Measurements from ENCODE around the gene NCCRP1. TPM values are rescaled to one million over a fixed set of nuclear protein-coding genes. Genes with fewer than 3 reads are reported as not detected.

Gene NCCRP1
- total and polyA plus RNA-seq, 2 donors (not counting 3 experiments of a cell fraction or from before 2014, with no cell fraction given): 0.06 TPM; not detected in 1

DNA sequence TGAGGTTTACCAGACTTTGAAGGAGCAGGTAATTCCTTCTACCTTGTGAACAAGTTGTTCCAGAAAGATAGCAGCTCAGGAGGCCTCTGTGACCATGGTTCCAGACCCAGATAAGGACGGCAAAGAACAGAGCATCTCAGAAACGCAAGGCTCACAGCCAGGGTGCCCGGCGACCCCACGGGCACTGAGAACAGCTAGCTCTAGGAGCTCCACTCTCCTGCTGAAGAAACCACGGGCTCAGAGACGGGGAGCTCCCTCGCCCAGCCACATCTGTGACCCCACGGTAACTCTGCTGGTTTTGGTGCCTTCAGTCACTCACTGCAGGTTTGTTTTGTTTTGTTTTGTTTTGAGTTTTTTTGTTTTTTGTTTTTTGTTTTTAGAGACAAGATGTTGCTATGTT is 16.0 kb upstream of the NCCRP1 start:
- Histone ChIP-seq H4K20me1 (replicated peaks; ENCODE audit: control insufficient read depth, extremely low read depth, insufficient read depth, low read length) (no peaks in the 10 kb centered on the region), H3K4me3 (replicated peaks in 1 of 3; ENCODE audit: insufficient read depth in 1 of 3, low read depth in 1 of 3, low read length in 3 of 3) (no peak overlapping the region), H3K27ac (ENCODE audit: insufficient read depth, low read depth, low read length) (no peak overlapping the region), H3K27me3 (ENCODE audit: control insufficient read depth in 2 of 2, insufficient read depth in 2 of 2, low read length in 2 of 2) (no peaks in the 10 kb centered on the region), H3K36me3 (ENCODE audit: control insufficient read depth in 2 of 2, extremely low read depth in 1 of 2, insufficient read depth in 2 of 2, low read length in 2 of 2) (peaks cover 3 to 19% of the 10 kb centered on the region in 2 experiments), H3K4me1 (ENCODE audit: control insufficient read depth, extremely low read depth, insufficient read depth, low read length) (peaks cover 5% of the 10 kb centered on the region), H3K79me2 (ENCODE audit: control insufficient read depth, insufficient read depth, low read length) (no peaks in the 10 kb centered on the region), H3K9me3 (replicated peaks; ENCODE audit: control insufficient read depth, insufficient read depth, low read length) (no peaks in the 10 kb centered on the region), H3K4me2 (ENCODE audit: insufficient read depth, low read length) (no peak overlapping the region), H3K9ac (replicated peaks; ENCODE audit: extremely low read depth, insufficient read depth, low read length) (no peak overlapping the region), H2AFZ (ENCODE audit: low read depth, low read length) (no peak overlapping the region), H3K9me1 (replicated peaks; ENCODE audit: control insufficient read depth, extremely low read depth, insufficient read depth, low read length) (no peaks in the 10 kb centered on the region)
- TF ChIP-seq POLR2A (IDR thresholded peaks at IDR 0.05; ENCODE audit: low read depth, low read length): no peak
- TF ChIP-seq POLR2AphosphoS5 (IDR thresholded peaks at IDR 0.05; ENCODE audit: insufficient read depth, low read depth, low read length): no peak
- no peak for TF ChIP-seq MAX (IDR thresholded peaks at IDR 0.05; ENCODE audit: insufficient read depth, insufficient read length)
- no peak for TF ChIP-seq CTCF (IDR thresholded peaks at IDR 0.05; ENCODE audit: extremely low read depth in 1 of 2, insufficient read depth in 1 of 2, low read depth in 1 of 2, low read length in 2 of 2)
- TF ChIP-seq EZH2 (IDR thresholded peaks at IDR 0.05; ENCODE audit: borderline replicate concordance, low read depth, low read length, severe bottlenecking): no peak
- TF ChIP-seq JUN (IDR thresholded peaks at IDR 0.05; ENCODE audit: borderline replicate concordance, insufficient read depth, insufficient read length, low read depth): no peak
- no TSS peak for BruUV-seq (replicated peaks)
- CTCF ChIA-PET: no interaction called here
- FAIRE-seq: no peak
- dilution Hi-C loops (cut with MboI; ENCODE audit: extremely low pct_ligation_motif_present, low sequenced_read_pairs): no loop called here
- DNase-seq (ENCODE audit: low read depth, low spot score): no peak
- intact Hi-C loops (cut with micrococcal nuclease): no loop called here
- POLR2A ChIA-PET: interaction anchor here (0.6 kb wide), 1 partner anchor 263 kb away, joined by 5 read pairs; no protein-coding TSS in a partner anchor
